GM19239 (cell line): ENCODE data around the gene CRADD.

Source experiments
- DNase-seq: peaks from one replicate; pipeline ENCODE4 v3.0.0; 2011; ENCODE audit warnings: low spot score; ENCODE audit not compliant: insufficient read length
- FAIRE-seq: peaks from 2 replicates; lab custom pipeline; 2011; peaks lifted over from hg19 to GRCh38; lab: Jason Lieb, UNC

The CRADD gene

GRCh38 chr12:93729934-93730333 lies 52.8 kb downstream of the CRADD start:
- no peak for FAIRE-seq
- no peak for DNase-seq

GRCh38 chr12:93733358-93733757 lies 56.2 kb downstream of the CRADD start:
- DNase-seq (no peak), FAIRE-seq (no peak)

- FAIRE-seq (no peak), DNase-seq (no peak)
Measured at GRCh38 chr12:93733928-93734327, 56.8 kb downstream of the CRADD start.

GRCh38 chr12:93734784-93735183 lies 57.6 kb downstream of the CRADD start:
- FAIRE-seq: no peak
- no peak for DNase-seq

- DNase-seq (no peak), FAIRE-seq (no peak)
Measured at GRCh38 chr12:93736640-93737178, 59.5 kb downstream of the CRADD start.

GRCh38 chr12:93737457-93738198 lies 60.5 kb downstream of the CRADD start:
- DNase-seq: no peak
- no peak for FAIRE-seq

- FAIRE-seq (no peak), DNase-seq (no peak)
Measured at GRCh38 chr12:93738199-93739058, 61.3 kb downstream of the CRADD start.

- no peak for DNase-seq
- FAIRE-seq: peak; percentile 26
Measured at GRCh38 chr12:93740751-93741150, 63.6 kb downstream of the CRADD start.

- FAIRE-seq: peak; percentile 68
- DNase-seq: peak; percentile 13
Measured at GRCh38 chr12:93741659-93742109, 64.5 kb downstream of the CRADD start.

- DNase-seq: peak; percentile 63
- no peak for FAIRE-seq
Measured at GRCh38 chr12:93742110-93742934, 65.1 kb downstream of the CRADD start.

GRCh38 chr12:93743229-93743998 lies 66.2 kb downstream of the CRADD start:
- DNase-seq (no peak), FAIRE-seq (no peak)

GRCh38 chr12:93743999-93744689 lies 67.0 kb downstream of the CRADD start:
- no peak for FAIRE-seq
- DNase-seq: no peak

GRCh38 chr12:93745286-93745685 lies 68.1 kb downstream of the CRADD start:
- DNase-seq (no peak), FAIRE-seq (no peak)

- FAIRE-seq: no peak
- DNase-seq: no peak
Measured at GRCh38 chr12:93746572-93747168, 69.5 kb downstream of the CRADD start.

GRCh38 chr12:93748672-93749383 lies 71.7 kb downstream of the CRADD start:
- FAIRE-seq (no peak), DNase-seq (no peak)

- FAIRE-seq (no peak), DNase-seq (no peak)
Measured at GRCh38 chr12:93749515-93749914, 72.3 kb downstream of the CRADD start.

- DNase-seq (no peak), FAIRE-seq (no peak)
Measured at GRCh38 chr12:93750056-93750455, 72.9 kb downstream of the CRADD start.
